ENCODE results near the gene ST6GALNAC5. TPM values are rescaled to one million over a fixed set of nuclear protein-coding genes. Genes with fewer than 3 reads are reported as not detected.
A peak's percentile ranks its signal among the peaks of the same experiment; 100 is the strongest.
"Not testable (repeated sequence)": the region's sequence is repeated elsewhere in the genome, so short reads cannot be mapped to it uniquely, and the experiment has no call there.

ST6GALNAC5 gene
- 1.4 and 1.6 TPM in 2 replicates for polyA plus RNA-seq (2011; rRNA removed)
- 2.0 and 2.4 TPM in 2 replicates for polyA minus RNA-seq (2011; rRNA and poly(A)+ RNA removed)

- Histone ChIP-seq H3K4me3 (ENCODE audit: low read depth, low read length) (peak within 1 kb of the TSS; percentile 63), H3K27ac (ENCODE audit: low read depth, low read length) (no peak within 1 kb of the TSS), H3K9me3 (ENCODE audit: control insufficient read depth, insufficient read depth, low read length) (no peaks in the 10 kb centered on the region; the same call in 1 of the 2 replicates), H3K27me3 (ENCODE audit: control insufficient read depth, insufficient read depth, low read length) (peaks cover 31% of the 10 kb centered on the region)
- TF ChIP-seq, protein P1, sequence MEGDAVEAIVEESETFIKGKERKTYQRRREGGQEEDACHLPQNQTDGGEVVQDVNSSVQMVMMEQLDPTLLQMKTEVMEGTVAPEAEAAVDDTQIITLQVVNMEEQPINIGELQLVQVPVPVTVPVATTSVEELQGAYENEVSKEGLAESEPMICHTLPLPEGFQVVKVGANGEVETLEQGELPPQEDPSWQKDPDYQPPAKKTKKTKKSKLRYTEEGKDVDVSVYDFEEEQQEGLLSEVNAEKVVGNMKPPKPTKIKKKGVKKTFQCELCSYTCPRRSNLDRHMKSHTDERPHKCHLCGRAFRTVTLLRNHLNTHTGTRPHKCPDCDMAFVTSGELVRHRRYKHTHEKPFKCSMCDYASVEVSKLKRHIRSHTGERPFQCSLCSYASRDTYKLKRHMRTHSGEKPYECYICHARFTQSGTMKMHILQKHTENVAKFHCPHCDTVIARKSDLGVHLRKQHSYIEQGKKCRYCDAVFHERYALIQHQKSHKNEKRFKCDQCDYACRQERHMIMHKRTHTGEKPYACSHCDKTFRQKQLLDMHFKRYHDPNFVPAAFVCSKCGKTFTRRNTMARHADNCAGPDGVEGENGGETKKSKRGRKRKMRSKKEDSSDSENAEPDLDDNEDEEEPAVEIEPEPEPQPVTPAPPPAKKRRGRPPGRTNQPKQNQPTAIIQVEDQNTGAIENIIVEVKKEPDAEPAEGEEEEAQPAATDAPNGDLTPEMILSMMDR (IDR thresholded peaks at IDR 0.05; ENCODE audit: low read depth, low read length), result peak; percentile 16; the same call in 1 of the 2 replicates
- DNase-seq (ENCODE audit: low read depth, low spot score), result no peak
- ChIA-PET CTCF (no interaction called here), POLR2A (no interaction called here)
These were observed at the start of gene ST6GALNAC5 for GRCh38 chr1:76867342-76868130. TSS of gene ST6GALNAC5 (plus strand) at chr1:76867480.

DNA sequence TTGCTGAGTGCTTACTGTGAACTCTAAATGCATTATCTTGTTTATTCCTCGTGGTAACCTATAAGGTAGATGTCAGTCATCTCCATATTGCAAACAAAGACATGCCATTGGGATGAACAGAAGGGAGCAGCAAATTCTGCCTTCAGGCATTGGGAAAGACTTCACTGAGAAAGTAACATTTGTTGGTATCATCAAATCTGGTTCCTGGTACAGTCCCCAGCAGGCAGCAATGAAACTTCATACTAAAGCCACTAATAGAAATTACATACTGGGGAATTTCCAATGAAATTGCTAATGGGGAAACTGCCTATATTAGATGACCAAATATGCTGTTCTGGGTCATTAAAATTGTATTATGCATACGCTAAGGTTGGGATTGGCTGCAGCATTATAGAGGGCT lies 47.3 kb upstream of the ST6GALNAC5 start:
- Histone ChIP-seq H3K27ac (ENCODE audit: low read depth, low read length) (no peak overlapping the region), H3K27me3 (ENCODE audit: control insufficient read depth, insufficient read depth, low read length) (no peaks in the 10 kb centered on the region), H3K9me3 (ENCODE audit: control insufficient read depth, insufficient read depth, low read length) (no peaks in the 10 kb centered on the region), H3K4me3 (ENCODE audit: low read depth, low read length) (no peak overlapping the region)
- ChIA-PET CTCF (no interaction called here), POLR2A (no interaction called here)
- TF ChIP-seq, protein P1 (IDR thresholded peaks at IDR 0.05; ENCODE audit: low read depth, low read length), result no peak
- no peak for DNase-seq (ENCODE audit: low read depth, low spot score)

DNA sequence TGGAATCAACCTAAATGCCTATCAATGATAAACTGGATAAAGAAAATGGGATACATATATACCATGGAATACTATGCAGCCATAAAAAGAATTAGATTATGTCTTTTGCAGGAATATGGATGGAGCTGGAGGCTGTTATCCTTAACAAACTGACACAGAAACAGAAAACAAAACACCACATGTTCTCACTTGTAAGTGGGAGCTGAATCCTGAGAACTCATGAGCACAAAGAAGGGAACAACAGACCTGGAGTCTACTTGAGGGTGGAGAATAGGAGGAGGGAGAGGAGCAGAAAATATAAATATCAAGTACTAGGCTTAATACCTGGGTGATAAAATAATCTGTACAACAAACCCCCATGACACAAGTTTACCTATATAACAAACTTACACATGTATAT lies 44.3 kb upstream of the ST6GALNAC5 start:
- H3K9me3 ChIP-seq (ENCODE audit: control insufficient read depth, insufficient read depth, low read length); H3K4me3 ChIP-seq (ENCODE audit: low read depth, low read length); H3K27me3 ChIP-seq (ENCODE audit: control insufficient read depth, insufficient read depth, low read length); DNase-seq (ENCODE audit: low read depth, low spot score); H3K27ac ChIP-seq (ENCODE audit: low read depth, low read length); CTCF ChIA-PET; POLR2A ChIA-PET: not testable (repeated sequence)

DNA sequence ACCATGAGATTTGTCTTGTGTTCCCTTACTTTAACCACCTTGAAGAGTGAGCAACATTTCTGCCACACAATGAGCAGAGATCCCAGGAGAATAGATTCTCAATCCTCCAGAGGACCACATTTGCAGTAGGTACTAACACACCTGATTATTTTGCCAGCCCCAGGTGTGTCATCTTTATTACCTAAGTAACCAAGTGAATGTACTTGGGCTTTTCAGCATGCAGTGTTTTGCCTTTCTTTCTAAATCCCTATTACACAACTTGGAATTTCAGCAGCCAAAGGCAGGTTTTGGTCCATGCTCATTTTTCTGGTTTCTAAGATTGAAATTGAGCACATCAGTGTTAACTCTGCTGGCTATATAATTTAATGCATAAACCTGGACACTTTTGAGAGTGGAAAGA lies 43.2 kb upstream of the ST6GALNAC5 start:
- CTCF ChIA-PET, result no interaction called here

GRCh38 chr1:76826072-76826845 lies 41.0 kb upstream of the ST6GALNAC5 start:
- ChIA-PET POLR2A (no interaction called here), CTCF (no interaction called here)
- H3K9me3 ChIP-seq (ENCODE audit: control insufficient read depth, insufficient read depth, low read length), result no peaks in the 10 kb centered on the region
- no peak overlapping the region for H3K27ac ChIP-seq (ENCODE audit: low read depth, low read length)
- TF ChIP-seq, protein P1 (IDR thresholded peaks at IDR 0.05; ENCODE audit: low read depth, low read length), result no peak
- no peaks in the 10 kb centered on the region for H3K27me3 ChIP-seq (ENCODE audit: control insufficient read depth, insufficient read depth, low read length)
- H3K4me3 ChIP-seq (ENCODE audit: low read depth, low read length), result no peak overlapping the region
- no peak for DNase-seq (ENCODE audit: low read depth, low spot score)

More for the DNA sequence above, 43.2 kb upstream of the ST6GALNAC5 start:
- Histone ChIP-seq H3K4me3 (ENCODE audit: low read depth, low read length) (no peak overlapping the region), H3K27me3 (ENCODE audit: control insufficient read depth, insufficient read depth, low read length) (no peaks in the 10 kb centered on the region), H3K9me3 (ENCODE audit: control insufficient read depth, insufficient read depth, low read length) (no peaks in the 10 kb centered on the region), H3K27ac (ENCODE audit: low read depth, low read length) (no peak overlapping the region)
- DNase-seq (ENCODE audit: low read depth, low spot score), result no peak
- POLR2A ChIA-PET, result no interaction called here
- TF ChIP-seq, protein P1 (IDR thresholded peaks at IDR 0.05; ENCODE audit: low read depth, low read length), result no peak

All from AG04450 (cell line).